ENCODE data around the gene GJA9.
"Not testable (repeated sequence)": the region's sequence is repeated elsewhere in the genome, so short reads cannot be mapped to it uniquely, and the experiment has no call there.

The GJA9 gene

DNA sequence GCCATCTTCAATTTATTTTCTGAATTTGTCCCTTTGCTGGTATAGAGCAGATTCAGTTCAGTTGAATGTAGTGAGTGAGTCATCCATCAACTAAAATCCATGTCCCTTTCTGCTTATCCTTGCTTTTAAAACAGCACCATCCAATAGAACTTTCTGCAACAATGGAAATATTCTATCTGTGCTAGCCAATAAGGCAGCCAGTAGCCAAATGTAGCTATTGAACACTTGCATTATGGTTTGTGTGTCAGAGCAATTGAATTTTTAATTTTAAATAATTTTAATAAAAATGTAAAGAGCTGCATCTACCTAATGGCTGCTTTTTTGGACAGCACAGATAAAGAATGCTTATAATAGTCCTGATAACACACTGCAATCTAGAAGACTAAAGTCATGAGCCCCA lies at the start of gene GJA9:
TSS of gene GJA9 (minus strand) at position 101 of the 400 bp plus-strand sequence. CDS start 5,489 bp downstream, outside the sequence.
- DNase-seq: no peak

DNA sequence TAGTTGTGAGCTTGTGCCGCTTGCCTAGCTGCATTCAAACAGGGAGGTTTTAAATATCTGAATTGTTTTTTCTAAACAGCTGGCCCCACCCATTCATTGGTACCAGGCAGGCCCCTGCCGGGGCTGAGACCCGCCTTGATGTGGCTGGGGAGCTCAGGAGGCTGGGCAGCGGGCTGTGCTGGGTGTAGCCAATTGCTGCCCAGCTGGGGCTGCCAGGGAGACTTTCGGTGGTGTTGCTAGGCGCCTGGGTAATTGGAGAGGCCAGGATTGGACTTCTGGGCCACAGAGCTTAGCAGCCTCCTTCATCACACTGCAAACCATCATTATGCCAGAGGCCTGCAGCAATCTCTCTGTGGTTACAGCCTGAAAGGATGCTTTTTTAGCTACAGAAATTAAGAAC lies 48.1 kb upstream of the GJA9 start:
- DNase-seq: peak; percentile 2

DNA sequence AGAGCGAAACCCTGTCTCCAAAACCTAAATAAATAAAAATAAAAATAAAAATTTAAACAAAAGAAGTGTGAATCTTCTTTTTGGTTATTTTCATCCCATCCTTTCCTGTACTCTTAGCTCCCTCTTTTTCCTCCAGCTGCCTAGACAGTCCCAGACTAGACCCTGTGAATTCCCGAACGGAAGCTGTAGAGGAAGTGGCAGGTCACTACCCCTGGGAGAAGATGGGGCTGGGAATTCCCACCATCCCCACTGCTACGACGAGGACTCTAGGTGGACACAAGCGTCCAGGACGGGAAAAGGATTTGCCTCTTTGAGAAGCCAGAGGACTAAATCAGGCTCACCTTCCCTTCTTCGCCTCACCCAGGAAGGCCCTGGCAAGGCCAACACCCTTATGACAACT lies 47.7 kb upstream of the GJA9 start:
- DNase-seq: no peak

DNA sequence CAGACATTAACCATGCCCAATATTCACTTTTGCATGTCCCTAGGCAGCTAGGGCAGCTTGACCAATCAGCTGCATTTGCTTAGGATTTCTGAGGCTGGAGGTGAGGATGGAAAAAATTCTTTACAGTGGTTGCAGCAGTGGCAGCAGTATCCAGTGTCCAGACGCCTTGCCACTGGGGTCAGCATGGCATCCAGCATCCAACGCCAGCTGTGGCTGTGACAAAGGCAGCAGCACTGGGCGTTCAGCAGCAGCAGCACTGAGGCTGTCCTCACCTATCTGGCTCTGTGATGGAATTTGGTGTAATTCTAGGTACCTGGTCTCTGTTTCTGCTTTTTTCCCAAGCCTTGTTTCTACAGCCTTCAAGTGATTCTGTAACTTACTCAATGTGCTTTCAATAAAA lies 44.7 kb upstream of the GJA9 start:
- DNase-seq: no peak

DNA sequence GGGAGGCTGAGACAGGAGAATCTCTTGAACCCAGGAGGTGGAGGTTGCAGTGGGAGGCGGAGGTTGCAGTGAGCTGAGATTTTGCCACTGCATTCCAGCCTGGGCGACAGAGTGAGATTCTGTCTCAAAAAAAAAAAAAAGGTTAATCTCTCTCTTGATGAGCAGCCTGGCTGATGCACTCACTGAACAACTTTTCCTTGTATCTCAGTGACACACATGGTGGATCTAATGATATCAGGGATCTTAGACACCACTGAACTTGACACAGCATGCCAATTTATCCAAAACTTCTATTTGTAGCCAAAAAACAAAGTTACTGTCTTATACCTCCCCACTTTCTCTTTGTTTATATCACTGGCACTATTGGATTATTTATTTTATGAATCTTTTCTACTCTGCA lies 44.0 kb upstream of the GJA9 start:
- no peak for DNase-seq

DNA sequence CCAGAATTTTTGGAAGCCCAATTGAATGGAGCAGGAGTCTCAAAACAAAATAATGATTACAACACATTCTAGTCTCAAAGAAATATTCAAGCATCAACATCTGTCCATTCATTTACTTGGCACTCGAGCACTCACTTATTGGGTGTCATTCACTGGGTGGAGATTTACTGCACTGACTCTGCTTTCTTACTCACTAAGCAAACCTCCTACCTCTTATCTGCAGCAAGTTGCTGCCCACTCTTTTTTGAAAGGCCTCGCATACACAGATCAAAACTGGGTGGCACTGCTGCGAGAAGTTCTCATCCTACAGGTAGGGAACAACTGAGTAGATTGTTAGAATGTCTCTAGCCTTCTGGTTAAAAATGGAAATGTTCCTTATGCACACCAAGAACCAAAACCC lies 42.2 kb upstream of the GJA9 start:
- no peak for DNase-seq

DNA sequence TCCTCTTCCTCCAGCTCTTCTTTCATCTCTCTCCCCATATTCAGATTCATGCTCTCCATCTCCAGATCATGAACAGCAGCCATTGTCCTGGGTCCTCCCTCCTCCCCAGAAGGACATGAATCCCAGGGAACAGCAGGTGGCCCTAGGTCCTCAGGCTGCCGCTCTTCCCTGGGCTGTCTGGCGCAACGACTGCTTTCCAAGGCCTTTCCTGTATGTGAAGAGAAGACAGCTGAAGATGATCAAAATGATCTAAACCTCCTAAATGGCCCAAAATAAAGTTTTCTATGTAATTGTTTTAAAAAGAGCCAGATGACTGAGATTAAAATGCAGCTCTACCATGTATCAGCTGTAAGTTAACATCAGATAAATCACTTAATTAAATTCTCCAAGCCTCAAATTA lies 37.7 kb upstream of the GJA9 start:
- DNase-seq: no peak

DNA sequence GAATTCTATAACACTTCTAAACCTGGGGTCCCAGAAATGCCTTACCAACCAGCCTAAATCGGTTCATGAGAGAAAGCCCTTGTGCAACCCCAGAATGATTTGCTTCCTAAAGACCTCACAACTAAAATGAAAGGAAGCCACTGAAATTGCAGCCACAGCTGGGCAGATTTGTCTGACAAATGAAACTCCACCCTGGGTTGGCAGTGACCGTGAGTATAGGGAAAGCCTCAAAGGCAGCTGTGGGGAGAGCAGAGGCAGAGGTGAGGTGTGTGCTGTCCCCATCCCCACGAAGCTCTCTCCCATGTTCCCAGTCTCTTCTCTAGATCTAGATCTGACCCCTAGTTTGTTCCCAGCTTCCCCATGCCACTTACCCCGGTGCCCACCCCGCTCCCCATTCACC lies 37.2 kb upstream of the GJA9 start:
- no peak for DNase-seq

DNA sequence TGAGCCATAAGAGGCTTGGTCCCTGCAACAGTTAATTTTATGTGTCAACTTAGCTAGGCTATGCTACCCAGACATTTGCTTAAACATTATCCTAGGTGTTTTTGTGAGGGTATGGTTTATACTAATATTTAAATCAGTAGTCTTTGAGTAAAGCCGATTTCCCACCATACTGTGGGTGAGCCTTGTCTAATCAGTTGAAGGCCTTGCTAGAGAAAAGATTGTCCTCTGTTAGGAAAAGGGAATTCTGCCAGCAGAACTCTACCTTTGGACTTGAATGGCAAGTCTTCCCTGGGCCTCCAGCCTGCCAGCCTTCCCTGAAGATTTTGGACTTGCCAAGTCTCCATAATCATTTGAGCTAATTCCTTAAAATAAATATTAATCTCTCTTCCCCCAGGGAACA lies 36.4 kb upstream of the GJA9 start:
- no peak for DNase-seq

DNA sequence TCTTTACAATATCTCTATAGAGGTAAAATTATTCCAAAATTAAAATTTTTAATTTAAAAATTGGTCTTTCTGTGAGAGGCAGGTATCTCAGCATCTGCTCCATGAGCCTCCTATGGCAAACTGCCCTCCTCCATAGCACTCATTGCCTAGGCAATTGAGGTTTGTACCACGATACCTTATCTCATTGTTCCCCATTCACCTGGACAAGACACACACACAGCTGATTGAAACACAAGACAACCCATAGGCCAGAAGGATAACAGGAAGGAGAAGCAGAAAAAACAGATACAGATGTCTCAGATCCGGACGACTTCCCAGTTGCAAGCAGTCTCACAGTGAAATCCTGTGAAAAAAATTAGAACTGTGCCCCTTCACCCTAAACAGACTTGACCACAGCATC lies 36.0 kb upstream of the GJA9 start:
- no peak for DNase-seq

DNA sequence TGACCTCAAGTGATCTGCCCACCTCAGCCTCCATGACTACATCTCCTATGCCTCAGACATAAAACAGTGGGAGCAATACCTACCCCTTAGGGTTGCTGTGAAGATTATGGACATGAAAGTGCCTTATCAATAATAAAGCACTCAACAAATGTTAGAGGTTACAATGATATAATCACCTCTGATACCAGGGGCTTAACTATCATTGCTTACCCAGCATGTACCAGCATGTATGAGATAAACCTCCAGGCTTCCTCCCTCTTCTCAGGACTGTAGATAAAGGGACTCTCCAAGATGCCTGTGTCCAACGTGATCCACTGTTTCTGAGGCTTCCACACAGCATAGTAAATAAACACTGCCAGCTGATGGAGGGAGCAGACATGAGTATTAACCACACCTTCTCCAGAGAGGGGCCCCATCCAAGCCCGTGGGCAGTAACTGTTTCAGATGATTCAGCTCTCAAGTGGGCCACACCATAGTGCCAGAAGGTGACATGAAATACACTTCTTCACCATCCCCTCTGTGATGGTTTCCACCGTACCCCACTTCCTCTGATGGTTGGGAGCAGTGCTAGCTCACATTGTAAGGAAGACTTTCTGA lies 34.1 kb upstream of the GJA9 start:
- DNase-seq: no peak

DNA sequence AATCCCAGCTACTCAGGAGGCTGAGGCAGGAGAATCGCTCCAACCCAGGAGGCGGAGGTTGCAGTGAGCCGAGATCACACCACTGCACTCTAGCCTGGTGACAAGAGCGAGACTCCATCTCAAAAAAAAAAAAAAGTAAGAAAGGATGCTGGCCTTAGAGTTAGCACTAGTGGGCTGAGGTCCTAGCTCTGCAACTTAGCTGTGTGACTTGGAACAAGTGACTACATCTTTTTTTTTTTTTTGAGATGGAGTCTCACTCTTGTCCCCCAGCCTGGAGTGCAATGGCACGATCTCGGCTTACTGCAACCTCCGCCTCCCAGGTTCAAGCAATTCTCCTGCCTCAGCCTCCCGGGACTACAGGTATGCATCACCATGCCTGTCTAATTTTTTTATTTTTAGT lies 33.5 kb upstream of the GJA9 start:
- not testable (repeated sequence) for DNase-seq

DNA sequence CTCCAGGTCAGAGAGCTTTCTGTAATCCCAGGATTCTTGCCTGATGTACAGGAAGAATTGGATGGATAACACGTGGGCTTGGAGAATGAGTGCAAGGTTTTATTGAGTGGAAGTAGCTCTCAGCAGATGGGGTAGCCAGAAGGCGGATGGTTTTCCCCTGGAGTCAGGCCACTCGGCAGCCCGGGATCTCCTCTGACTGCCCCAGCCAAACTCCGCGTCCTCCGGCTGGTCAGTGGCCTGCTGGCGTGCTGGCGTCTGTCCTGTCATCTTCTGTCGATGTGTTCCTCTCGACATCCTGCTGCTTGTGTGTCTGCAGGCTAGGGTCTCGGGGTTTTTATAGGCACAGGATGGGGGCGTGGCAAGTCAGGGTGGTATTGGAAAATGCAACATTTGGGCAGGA lies 27.4 kb upstream of the GJA9 start:
- DNase-seq: no peak

DNA sequence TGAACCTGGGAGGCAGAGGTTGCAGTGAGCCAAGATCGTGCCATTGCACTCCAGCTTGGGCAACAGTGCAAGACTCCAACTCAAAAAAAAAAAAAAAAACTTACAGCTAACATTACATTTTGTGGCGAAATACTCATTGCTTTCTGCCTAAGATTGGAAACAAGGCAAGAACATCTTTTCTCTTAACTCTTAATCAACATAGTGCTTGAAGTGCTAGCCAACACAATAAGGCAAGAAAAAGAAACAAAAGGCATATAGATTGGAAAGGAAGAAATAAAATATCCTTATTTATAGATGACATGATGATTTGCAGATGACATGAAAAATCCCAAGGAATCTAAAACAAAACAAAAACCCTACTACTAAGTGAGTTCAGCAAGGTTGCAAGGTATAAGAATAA lies 24.6 kb upstream of the GJA9 start:
- DNase-seq: no peak

DNA sequence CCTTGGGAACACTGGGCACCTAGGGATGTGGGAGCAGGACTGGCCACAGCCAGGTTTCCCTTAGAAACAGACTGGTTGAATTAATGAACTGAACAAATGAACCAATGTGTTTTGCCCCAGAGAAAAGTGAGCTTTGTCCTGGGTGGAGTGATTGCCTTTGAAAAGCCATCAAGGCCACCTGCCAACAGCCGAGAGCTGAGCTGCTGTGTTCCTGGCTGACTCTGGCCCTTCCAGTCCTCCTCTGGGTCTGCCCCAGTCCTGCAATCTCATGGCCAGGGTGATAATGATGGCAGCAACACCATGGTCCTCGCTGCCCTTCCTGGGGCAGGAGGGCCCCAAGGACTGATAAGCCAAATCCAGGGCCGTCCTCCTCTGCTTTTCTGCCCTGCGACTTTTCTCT lies 18.2 kb upstream of the GJA9 start:
- DNase-seq: no peak

DNA sequence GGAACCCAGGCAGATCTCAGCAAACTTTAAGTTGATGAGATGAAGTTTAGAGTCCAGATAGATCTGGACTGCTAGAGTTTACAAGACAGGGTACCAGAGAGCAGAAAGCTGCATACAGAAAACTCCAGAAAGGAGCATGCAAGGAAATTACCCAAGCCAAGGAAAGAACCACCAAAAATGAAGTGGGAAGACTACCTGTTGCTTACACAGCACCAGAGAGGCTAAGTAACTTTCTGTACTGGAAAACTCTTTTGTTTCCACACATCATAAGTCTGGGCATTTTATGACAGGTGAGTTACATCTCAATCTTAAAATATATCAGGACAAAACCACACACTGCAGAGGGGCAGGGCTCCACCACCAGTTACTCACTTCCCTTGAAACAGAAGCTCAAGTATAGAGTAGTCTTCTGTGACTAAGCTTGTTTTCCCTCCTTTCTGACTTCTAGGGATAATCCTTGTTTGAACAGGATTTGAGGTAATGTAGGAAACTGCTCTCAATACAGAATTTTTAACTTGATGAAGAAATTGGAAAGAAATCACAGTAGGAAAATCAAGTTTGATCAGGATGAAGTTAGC lies 17.4 kb upstream of the GJA9 start:
- DNase-seq: no peak

DNA sequence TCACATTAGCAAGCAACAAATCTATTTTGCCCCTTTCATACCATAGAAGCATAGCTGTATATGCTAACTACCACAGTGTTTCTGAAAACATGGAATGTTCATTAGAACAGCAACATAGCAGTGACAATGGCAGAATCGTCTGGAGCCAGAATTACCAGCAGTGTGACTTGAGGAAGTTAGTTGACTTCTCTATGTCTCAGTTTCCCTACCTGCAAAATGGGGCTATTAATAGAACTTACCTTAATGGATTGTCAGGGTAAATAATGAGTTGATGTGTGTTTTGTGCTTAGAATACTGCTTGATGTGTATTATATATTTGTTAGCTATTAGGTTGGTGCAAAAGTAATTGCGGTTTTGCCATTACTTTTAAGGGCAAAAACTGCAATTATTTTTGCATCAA lies 14.8 kb upstream of the GJA9 start:
- DNase-seq: no peak

DNA sequence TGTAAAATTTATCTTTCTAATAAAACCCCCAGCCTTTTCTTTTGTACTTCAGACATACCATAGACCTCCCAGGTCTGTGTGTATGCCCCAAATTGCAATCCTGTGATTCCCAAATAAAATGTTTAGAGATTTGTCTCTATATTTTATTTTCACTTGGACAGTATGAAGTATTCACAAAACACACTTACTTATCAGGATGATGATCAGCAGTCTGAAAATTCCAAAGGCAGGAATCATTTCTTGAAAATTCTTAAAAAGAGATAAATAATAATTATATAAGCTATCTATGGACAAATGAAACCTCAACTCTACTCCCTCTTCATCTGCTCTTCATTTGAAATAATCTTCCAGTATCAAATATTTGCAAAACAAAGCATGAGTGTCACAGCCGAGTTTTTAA lies 11.6 kb upstream of the GJA9 start:
- DNase-seq: no peak

DNA sequence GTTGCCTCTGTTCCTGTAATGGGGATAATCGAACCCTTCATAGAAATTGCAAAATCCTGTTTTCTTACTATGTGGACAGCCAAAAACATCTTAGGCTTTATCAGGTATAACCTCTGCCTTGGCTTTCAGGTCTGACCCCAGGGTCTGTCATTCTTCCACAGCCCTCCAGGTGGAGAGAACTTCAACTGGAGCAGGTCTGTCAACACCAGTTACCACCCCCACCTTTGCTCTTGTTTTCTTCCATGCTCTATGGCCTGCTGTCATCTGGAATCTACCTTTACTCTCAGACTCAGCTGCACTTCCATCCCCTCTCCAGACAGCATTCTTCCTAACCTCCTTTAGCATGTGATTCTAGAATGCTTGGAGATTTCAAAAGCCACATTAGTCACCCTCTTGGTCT lies 10.4 kb upstream of the GJA9 start:
- no peak for DNase-seq

DNA sequence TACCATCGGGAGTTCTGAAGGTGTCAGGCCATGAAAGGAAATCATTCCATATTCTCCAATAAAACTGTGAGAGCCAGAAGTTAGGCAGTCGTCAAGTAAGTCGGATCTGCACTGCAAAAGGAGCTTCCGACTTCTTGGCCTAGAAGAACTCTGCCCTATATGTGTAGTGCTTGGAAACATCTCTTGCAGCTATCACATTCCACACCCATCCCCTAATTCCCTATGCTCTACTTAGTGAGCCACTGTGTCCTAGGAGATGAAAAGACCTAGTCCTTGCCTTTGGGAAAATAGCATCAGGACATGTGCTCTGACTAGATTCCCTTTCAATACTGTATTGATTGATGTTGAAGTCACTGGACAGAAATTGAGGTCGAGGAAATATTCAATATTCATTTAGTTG lies 8.2 kb upstream of the GJA9 start:
- no peak for DNase-seq

DNA sequence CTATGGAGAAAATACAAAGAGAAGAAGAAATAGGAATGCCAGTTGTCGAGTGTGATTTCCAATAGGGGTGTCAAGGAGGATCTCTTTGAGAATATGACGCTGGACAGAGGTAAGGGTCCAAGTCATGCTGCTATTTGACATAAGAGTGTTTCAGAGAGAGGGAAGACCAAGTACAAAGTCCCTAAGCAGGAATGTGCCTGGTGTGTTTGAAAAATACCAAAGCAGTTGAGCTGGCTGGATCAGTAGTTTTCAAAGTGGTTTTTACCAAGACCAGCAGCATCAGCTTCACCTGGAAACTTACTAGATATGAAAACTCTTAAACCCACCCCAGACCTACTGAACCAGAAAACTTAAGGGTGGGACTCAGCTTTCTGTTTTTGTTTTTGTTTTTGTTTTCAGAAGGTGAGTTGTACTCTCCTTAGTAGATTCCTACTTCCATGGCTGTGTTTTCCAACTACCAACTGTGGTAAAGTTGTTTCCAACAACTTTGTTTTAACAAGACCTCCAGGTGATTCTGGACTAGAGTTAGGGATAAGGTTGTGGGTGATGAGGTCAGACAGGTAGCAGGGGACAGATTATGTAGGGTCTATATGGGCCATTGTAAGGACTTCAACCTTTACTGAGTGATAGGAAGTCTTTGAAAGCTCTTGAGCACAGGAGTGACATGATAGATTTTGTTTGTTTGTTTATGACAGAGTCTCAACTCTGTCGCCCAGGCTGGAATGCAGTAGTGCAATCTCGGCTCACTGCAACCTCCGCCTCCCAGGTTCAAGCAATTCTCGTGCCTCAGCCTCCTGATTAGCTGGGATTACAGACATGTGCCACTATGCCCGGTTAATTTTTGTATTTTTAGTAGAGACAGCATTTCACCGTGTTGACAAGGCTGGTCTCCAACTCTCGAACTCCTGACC lies 7.3 kb upstream of the GJA9 start:
- no peak for DNase-seq

DNA sequence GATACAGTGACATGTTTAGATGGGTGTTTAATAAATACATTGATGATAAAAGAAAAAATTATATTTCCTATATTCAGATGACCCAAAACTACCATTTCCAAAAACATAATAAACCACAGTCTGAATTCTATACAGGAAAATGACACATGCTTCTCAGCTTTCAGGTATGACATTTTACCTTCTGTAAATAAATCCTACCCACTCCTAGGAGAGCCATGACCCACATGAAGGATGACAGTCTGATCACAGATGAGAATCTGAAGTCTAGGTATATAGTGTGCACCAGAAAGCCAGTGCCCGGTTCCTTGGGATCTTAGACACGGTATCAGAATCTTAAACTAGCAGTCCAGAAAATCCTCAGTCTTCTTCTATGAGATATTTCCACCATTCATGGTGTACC lies 3.7 kb upstream of the GJA9 start:
- DNase-seq: no peak

DNA sequence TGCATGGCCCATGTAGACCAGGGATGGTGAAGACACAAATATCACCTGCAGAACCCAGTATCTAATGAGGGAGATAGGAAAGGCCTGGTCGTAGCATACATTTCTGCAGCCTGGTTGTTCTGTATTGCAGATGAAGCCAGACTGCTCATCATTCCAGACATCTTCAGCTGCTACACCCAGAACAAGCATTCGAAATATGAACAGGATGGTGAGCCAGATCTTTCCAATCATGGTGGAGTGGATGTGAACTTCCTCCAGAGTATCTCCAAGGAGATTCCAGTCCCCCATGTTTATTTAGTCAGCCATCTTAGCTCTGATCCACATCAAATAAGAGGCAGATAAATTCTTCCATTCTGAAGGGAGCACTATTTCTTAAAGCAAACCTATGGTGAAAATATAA lies 5.6 kb downstream of the GJA9 start:
- DNase-seq: no peak

Data from NCI-H748 treated with DMSO at 0.1 percent for 48 hours (cell line).